WTC11 (cell line): ENCODE results near the gene STOX2. TPM values are rescaled to one million over a fixed set of nuclear protein-coding genes. Genes with fewer than 3 reads are reported as not detected.

ENCODE experiments used
- ATAC-seq: fragments of 200-7000 bp; cut with Tn5 transposase; 2 replicates; pipeline ENCODE4 v1.10.0; 2021; ENCODE audit warnings: mild to moderate bottlenecking, moderate library complexity
- CTCF ChIA-PET: fragments of 300-600 bp; sonication (Branson Sonifier 250); formaldehyde crosslinking; loops from one replicate; lab custom pipeline; 2021; ENCODE audit warnings: antibody characterized with exemption; lab: Charles Lee
- POLR2A ChIA-PET: fragments of 350-600 bp; sonication (Branson Sonifier 250); formaldehyde crosslinking; loops from one replicate; lab custom pipeline; 2021; ENCODE audit warnings: antibody characterized with exemption; lab: Charles Lee
- DNase-seq: peaks from one replicate; pipeline ENCODE4 v3.0.0; 2021; ENCODE audit warnings: low spot score
- H3K27ac Mint-ChIP-seq: 2 replicates; pipeline ENCODE4 v1.8.0; 2021; ENCODE audit warnings: mixed read lengths
- H3K27me3 Mint-ChIP-seq: 2 replicates; pipeline ENCODE4 v1.8.0; 2021; ENCODE audit warnings: low read depth, mild to moderate bottlenecking, moderate library complexity, mixed read lengths
- H3K36me3 Mint-ChIP-seq: 2 replicates; pipeline ENCODE4 v1.8.0; 2021; ENCODE audit warnings: mixed read lengths
- H3K4me1 Mint-ChIP-seq: 2 replicates; pipeline ENCODE4 v1.8.0; 2022; ENCODE audit warnings: mixed read lengths
- H3K4me3 Mint-ChIP-seq: 2 replicates; pipeline ENCODE4 v1.8.0; 2021; ENCODE audit warnings: mild to moderate bottlenecking, moderate library complexity, mixed read lengths
- H3K9me3 Mint-ChIP-seq: 2 replicates; pipeline ENCODE4 v1.8.0; 2021; ENCODE audit warnings: mixed read lengths
- ATF6 ChIP-seq: sonication (generic); formaldehyde crosslinking; IDR thresholded peaks from 2 replicates; pipeline ENCODE4 v1.8.1; 2023; ENCODE audit warnings: mild to moderate bottlenecking, missing genetic modification reagents
- E2F5 ChIP-seq: sonication (generic); formaldehyde crosslinking; IDR thresholded peaks from 2 replicates; pipeline ENCODE4 v1.8.1; 2022; ENCODE audit warnings: mild to moderate bottlenecking, moderate library complexity, missing genetic modification reagents
- ELF4 ChIP-seq: sonication (generic); formaldehyde crosslinking; IDR thresholded peaks from 2 replicates; pipeline ENCODE4 v1.8.1; 2022; ENCODE audit warnings: low read depth, mild to moderate bottlenecking, moderate library complexity, missing genetic modification reagents
- ETV6 ChIP-seq: sonication (generic); formaldehyde crosslinking; IDR thresholded peaks from 2 replicates; pipeline ENCODE4 v1.8.1; 2022; ENCODE audit warnings: mild to moderate bottlenecking, missing genetic modification reagents
- FOXP4 ChIP-seq: sonication (generic); formaldehyde crosslinking; IDR thresholded peaks from 2 replicates; pipeline ENCODE4 v1.8.0; 2022; ENCODE audit warnings: mild to moderate bottlenecking, missing genetic modification reagents
- GABPB1 ChIP-seq: sonication (generic); formaldehyde crosslinking; IDR thresholded peaks from 2 replicates; pipeline ENCODE4 v1.8.1; 2023; ENCODE audit warnings: mild to moderate bottlenecking, missing genetic modification reagents
- IRF1 ChIP-seq: sonication (generic); formaldehyde crosslinking; IDR thresholded peaks from 2 replicates; pipeline ENCODE4 v1.8.0; 2023; ENCODE audit warnings: missing genetic modification reagents
- IRF2 ChIP-seq: sonication (generic); formaldehyde crosslinking; IDR thresholded peaks from 2 replicates; pipeline ENCODE4 v1.8.0; 2022; ENCODE audit warnings: low read depth, missing genetic modification reagents, borderline replicate concordance
- NFE2L1 ChIP-seq: sonication (generic); formaldehyde crosslinking; IDR thresholded peaks from 2 replicates; pipeline ENCODE4 v1.8.1; 2023; ENCODE audit warnings: missing genetic modification reagents
- NFYB ChIP-seq: sonication (generic); formaldehyde crosslinking; conservative IDR thresholded peaks from 2 replicates; pipeline ENCODE4 v1.8.0; 2022; ENCODE audit warnings: low read depth, missing genetic modification reagents
- OVOL2 ChIP-seq: fragments of 250-450 bp; sonication (Bioruptor Pico); IDR thresholded peaks from 2 replicates; pipeline ENCODE4 v1.9.0; 2021; ENCODE audit warnings: mild to moderate bottlenecking, borderline replicate concordance
- SMAD4 ChIP-seq: sonication (generic); formaldehyde crosslinking; IDR thresholded peaks from 2 replicates; pipeline ENCODE4 v1.8.0; 2022; ENCODE audit warnings: mild to moderate bottlenecking, missing genetic modification reagents
- SOX15 ChIP-seq: fragments of 250-450 bp; sonication (Bioruptor Pico); IDR thresholded peaks from 2 replicates; pipeline ENCODE4 v1.9.0; 2021; ENCODE audit warnings: mild to moderate bottlenecking
- TCF7 ChIP-seq: sonication (generic); formaldehyde crosslinking; IDR thresholded peaks from 2 replicates; pipeline ENCODE4 v1.8.0; 2022; ENCODE audit warnings: mild to moderate bottlenecking, low read depth, missing genetic modification reagents, moderate library complexity
- ZNF232 ChIP-seq: sonication (generic); formaldehyde crosslinking; IDR thresholded peaks from 2 replicates; pipeline ENCODE4 v1.8.0; 2022; ENCODE audit warnings: mild to moderate bottlenecking, missing genetic modification reagents
- total RNA-seq: library from RNA; stranded (reverse); gene quantifications from 3 replicates; pipeline ENCODE4 v1.2.3, GENCODE V29; 2021
- TF ChIP-seq, protein P1 (sequence below): fragments of 200-600 bp; IDR thresholded peaks from 2 replicates; pipeline ENCODE4 v1.8.0; 2022; ENCODE audit warnings: antibody characterized with exemption
- TF ChIP-seq, protein P2 (sequence below): sonication (generic); formaldehyde crosslinking; IDR thresholded peaks from 2 replicates; pipeline ENCODE4 v1.8.0; 2022; ENCODE audit warnings: mild to moderate bottlenecking, missing genetic modification reagents
- TF ChIP-seq, protein P3 (sequence below): sonication (generic); formaldehyde crosslinking; IDR thresholded peaks from 2 replicates; pipeline ENCODE4 v1.8.1; 2022; ENCODE audit warnings: mild to moderate bottlenecking, missing genetic modification reagents, moderate library complexity, borderline replicate concordance
- TF ChIP-seq, protein P4 (sequence below): fragments of 250-450 bp; sonication (Bioruptor Pico); conservative IDR thresholded peaks from 2 replicates; pipeline ENCODE4 v1.9.0; 2021; ENCODE audit warnings: mild to moderate bottlenecking

The STOX2 gene
- total RNA-seq, 1 experiment from 2014 or later, result 31.6 TPM

DNA sequence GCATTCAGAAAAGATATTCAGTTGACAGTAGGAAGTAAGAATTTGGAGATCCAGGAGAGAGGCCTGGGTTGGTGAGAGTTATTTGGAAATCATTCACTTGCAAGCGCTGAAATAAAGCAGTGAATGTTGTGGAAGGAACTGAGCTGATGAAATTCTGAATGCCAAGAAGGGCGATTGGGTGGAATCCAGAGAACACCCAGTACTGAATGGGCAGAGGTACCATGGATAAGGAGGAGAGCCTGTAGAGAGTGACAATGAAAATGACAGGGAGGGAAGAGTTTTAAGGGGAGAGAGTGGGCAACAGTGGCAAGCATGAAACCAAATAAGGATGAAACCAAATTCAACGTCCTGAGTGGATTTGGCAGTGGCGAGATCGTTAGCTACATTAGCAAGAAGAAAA lies 6.7 kb upstream of the STOX2 start (continued):
- TF ChIP-seq, protein P1, sequence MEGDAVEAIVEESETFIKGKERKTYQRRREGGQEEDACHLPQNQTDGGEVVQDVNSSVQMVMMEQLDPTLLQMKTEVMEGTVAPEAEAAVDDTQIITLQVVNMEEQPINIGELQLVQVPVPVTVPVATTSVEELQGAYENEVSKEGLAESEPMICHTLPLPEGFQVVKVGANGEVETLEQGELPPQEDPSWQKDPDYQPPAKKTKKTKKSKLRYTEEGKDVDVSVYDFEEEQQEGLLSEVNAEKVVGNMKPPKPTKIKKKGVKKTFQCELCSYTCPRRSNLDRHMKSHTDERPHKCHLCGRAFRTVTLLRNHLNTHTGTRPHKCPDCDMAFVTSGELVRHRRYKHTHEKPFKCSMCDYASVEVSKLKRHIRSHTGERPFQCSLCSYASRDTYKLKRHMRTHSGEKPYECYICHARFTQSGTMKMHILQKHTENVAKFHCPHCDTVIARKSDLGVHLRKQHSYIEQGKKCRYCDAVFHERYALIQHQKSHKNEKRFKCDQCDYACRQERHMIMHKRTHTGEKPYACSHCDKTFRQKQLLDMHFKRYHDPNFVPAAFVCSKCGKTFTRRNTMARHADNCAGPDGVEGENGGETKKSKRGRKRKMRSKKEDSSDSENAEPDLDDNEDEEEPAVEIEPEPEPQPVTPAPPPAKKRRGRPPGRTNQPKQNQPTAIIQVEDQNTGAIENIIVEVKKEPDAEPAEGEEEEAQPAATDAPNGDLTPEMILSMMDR, result no peak
- TF ChIP-seq FOXP4 (CRISPR knock-in tag), result no peak
- no peak for TF ChIP-seq SOX15 (CRISPR knock-in tag)
- no peak for TF ChIP-seq ELF4 (CRISPR knock-in tag)
- TF ChIP-seq, protein P2, sequence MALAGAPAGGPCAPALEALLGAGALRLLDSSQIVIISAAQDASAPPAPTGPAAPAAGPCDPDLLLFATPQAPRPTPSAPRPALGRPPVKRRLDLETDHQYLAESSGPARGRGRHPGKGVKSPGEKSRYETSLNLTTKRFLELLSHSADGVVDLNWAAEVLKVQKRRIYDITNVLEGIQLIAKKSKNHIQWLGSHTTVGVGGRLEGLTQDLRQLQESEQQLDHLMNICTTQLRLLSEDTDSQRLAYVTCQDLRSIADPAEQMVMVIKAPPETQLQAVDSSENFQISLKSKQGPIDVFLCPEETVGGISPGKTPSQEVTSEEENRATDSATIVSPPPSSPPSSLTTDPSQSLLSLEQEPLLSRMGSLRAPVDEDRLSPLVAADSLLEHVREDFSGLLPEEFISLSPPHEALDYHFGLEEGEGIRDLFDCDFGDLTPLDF (CRISPR knock-in tag), result no peak
- no peak for TF ChIP-seq TCF7 (CRISPR knock-in tag)

DNA sequence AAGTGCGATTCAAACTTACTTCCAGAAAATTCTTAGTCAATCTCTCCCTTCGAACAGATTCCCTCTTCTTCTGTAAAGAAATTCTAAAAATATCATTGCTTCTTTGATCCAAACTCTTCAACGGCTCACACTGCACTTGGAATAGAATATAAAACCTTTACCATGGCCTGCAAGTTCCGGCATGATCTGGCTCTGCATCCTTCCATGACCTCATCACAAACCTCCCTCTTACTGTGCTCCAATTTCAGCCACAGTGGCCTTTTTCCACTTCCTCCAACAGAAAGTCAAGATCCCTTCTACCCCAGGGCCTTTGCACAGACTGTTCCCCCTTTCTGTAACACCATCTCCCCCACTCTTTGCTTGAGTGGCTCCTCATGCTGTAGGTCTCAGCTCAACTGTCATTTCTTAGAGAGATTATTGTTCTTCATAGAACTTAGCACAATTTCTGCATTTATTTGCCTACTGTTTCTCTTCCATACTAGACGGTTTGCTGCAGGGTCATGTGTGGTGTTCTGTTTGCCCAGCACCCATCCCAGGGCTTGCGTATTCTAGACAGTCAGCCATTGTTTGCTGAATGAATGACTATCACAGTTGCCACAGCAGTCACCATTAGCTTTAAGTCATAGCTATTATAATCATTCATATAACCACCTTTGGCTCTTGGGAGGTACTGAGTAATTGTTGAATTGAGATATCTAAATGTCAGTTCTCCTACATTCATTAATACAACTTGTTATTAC lies 1.9 kb upstream of the STOX2 start:
- peaks cover 48% of the 10 kb centered on the region for H3K9me3 Mint-ChIP-seq
- DNase-seq, result no peak
- CTCF ChIA-PET, result no interaction called here
- TF ChIP-seq, protein P1, result no peak
- TF ChIP-seq ZNF232 (no peak), SMAD4 (CRISPR knock-in tag) (no peak), E2F5 (CRISPR knock-in tag) (no peak), IRF1 (CRISPR knock-in tag) (no peak), OVOL2 (CRISPR knock-in tag) (no peak), ETV6 (CRISPR knock-in tag) (no peak), NFE2L1 (CRISPR knock-in tag) (no peak), GABPB1 (CRISPR knock-in tag) (no peak), NFYB (no peak), IRF2 (CRISPR knock-in tag) (no peak), ATF6 (no peak)
- TF ChIP-seq, protein P2 (CRISPR knock-in tag), result no peak
- TF ChIP-seq, protein P3, sequence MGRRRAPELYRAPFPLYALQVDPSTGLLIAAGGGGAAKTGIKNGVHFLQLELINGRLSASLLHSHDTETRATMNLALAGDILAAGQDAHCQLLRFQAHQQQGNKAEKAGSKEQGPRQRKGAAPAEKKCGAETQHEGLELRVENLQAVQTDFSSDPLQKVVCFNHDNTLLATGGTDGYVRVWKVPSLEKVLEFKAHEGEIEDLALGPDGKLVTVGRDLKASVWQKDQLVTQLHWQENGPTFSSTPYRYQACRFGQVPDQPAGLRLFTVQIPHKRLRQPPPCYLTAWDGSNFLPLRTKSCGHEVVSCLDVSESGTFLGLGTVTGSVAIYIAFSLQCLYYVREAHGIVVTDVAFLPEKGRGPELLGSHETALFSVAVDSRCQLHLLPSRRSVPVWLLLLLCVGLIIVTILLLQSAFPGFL (CRISPR knock-in tag), result no peak
- TF ChIP-seq, protein P4, sequence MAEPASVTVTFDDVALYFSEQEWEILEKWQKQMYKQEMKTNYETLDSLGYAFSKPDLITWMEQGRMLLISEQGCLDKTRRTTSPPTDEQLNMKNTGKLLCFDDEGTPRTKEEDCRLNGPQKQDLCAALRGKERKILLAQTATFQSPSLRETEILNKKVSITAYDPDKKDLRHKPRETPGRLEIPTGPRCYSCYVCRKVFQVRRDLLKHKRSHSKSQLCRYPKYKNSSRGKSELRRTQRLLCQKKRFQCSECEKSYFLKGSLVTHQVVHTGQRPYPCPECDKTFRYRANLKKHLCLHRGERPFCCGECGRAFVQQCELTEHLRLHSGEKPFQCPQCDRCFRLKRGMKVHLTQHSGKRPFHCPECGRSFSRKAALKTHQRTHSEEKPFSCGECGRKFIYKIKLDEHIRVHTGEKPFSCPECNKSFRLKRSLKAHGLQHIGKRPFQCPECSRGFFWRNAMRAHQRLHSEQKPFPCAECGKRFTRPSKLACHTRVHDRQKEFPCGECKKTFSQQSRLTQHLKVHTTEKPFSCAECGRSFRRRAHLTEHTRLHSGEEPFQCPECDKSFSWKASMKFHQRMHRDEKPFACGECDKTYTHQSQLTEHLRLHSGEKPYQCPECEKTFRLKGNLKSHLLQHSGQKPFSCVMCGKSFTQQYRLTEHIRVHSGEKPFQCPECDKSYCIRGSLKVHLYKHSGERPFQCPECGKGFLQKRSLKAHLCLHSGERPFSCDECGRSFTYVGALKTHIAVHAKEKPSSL, result no peak

More for the DNA sequence above, 1.9 kb upstream of the STOX2 start:
- no peak overlapping the region for H3K27ac Mint-ChIP-seq
- H3K4me1 Mint-ChIP-seq, result peaks cover 15% of the 10 kb centered on the region
- ATAC-seq, result no peak
- peaks cover 37% of the 10 kb centered on the region for H3K27me3 Mint-ChIP-seq
- H3K4me3 Mint-ChIP-seq, result no peak overlapping the region
- POLR2A ChIA-PET, result no interaction called here
- peaks cover 31% of the 10 kb centered on the region for H3K36me3 Mint-ChIP-seq
